ENCODE measurements around the gene PIEZO1. TPM values are rescaled to one million over a fixed set of nuclear protein-coding genes. Genes with fewer than 3 reads are reported as not detected.
"Not testable (repeated sequence)": the region's sequence is repeated elsewhere in the genome, so short reads cannot be mapped to it uniquely, and the experiment has no call there.

Gene PIEZO1
- total RNA-seq, 1 donor from 2014 or later = 164 TPM

- intact Hi-C loops (cut with DNase I) = no loop called here
- H3K27ac ChIP-seq = no peak overlapping the region
- H3K4me1 ChIP-seq = peaks cover 9% of the 10 kb centered on the region
- DNase-seq (no peak), ATAC-seq (no peak)
- no peak overlapping the region for H3K4me3 ChIP-seq
- H3K27me3 ChIP-seq (ENCODE audit: low read depth) = peaks cover 20% of the 10 kb centered on the region
- peaks cover 17% of the 10 kb centered on the region for H3K36me3 ChIP-seq
- no peak for TF ChIP-seq CTCF (IDR thresholded peaks at IDR 0.05)
- no peaks in the 10 kb centered on the region for H3K9me3 ChIP-seq
Observed at GRCh38 chr16:88676502-88677242, 108.3 kb downstream of the PIEZO1 start.

GRCh38 chr16:88673716-88674379 lies 111.2 kb downstream of the PIEZO1 start:
- DNase-seq (no peak), ATAC-seq (no peak)
- H3K27ac ChIP-seq = no peak overlapping the region
- no peaks in the 10 kb centered on the region for H3K4me1 ChIP-seq
- H3K27me3 ChIP-seq (ENCODE audit: low read depth) = peaks cover 4% of the 10 kb centered on the region
- no peak overlapping the region for H3K4me3 ChIP-seq
- intact Hi-C loops (cut with DNase I) = no loop called here
- no peaks in the 10 kb centered on the region for H3K9me3 ChIP-seq
- H3K36me3 ChIP-seq = peaks cover 11% of the 10 kb centered on the region
- no peak for TF ChIP-seq CTCF (IDR thresholded peaks at IDR 0.05)

GRCh38 chr16:88672776-88673175 lies 112.2 kb downstream of the PIEZO1 start:
- no peak overlapping the region for H3K4me3 ChIP-seq
- no peak for TF ChIP-seq CTCF (IDR thresholded peaks at IDR 0.05)
- peaks cover 7% of the 10 kb centered on the region for H3K36me3 ChIP-seq
- no peaks in the 10 kb centered on the region for H3K9me3 ChIP-seq
- peak; percentile 48 for DNase-seq
- H3K4me1 ChIP-seq = no peaks in the 10 kb centered on the region
- no peak overlapping the region for H3K27ac ChIP-seq
- intact Hi-C loops (cut with DNase I) = no loop called here
- peak in 1 of 2 donors; percentile 37 for ATAC-seq
- no peaks in the 10 kb centered on the region for H3K27me3 ChIP-seq (ENCODE audit: low read depth)

- TF ChIP-seq CTCF (IDR thresholded peaks at IDR 0.05) = no peak
- Histone ChIP-seq H3K9me3 (no peaks in the 10 kb centered on the region), H3K4me1 (no peaks in the 10 kb centered on the region), H3K4me3 (no peak overlapping the region), H3K27ac (no peak overlapping the region), H3K27me3 (ENCODE audit: low read depth) (no peaks in the 10 kb centered on the region), H3K36me3 (peaks cover 4% of the 10 kb centered on the region)
- intact Hi-C loops (cut with DNase I) = no loop called here
- peak in 1 of 2 donors; percentile 33 for ATAC-seq
- no peak for DNase-seq
Observed at GRCh38 chr16:88671806-88672205, 113.2 kb downstream of the PIEZO1 start.

GRCh38 chr16:88669980-88670379 lies 115.0 kb downstream of the PIEZO1 start:
- Histone ChIP-seq H3K9me3 (no peaks in the 10 kb centered on the region), H3K27me3 (ENCODE audit: low read depth) (no peaks in the 10 kb centered on the region), H3K4me1 (no peaks in the 10 kb centered on the region), H3K36me3 (no peaks in the 10 kb centered on the region), H3K4me3 (no peak overlapping the region), H3K27ac (no peak overlapping the region)
- DNase-seq = no peak
- intact Hi-C loops (cut with DNase I) = no loop called here
- TF ChIP-seq CTCF (IDR thresholded peaks at IDR 0.05) = no peak
- ATAC-seq = no peak

- H3K27ac ChIP-seq; ATAC-seq; DNase-seq; H3K4me1 ChIP-seq; H3K9me3 ChIP-seq; intact Hi-C loops (cut with DNase I); H3K4me3 ChIP-seq; H3K27me3 ChIP-seq (ENCODE audit: low read depth); H3K36me3 ChIP-seq: not testable (repeated sequence)
Observed at GRCh38 chr16:88669493-88669892, 115.5 kb downstream of the PIEZO1 start.

All from lower lobe of right lung (tissue), 2 donors.